GM21619 (cell line): Measurements from ENCODE around the gene FNIP2.
"Not testable (repeated sequence)": the region's sequence is repeated elsewhere in the genome, so short reads cannot be mapped to it uniquely, and the experiment has no call there.

Experiments
- ATAC-seq: cut with Tn5 transposase; IDR thresholded peaks from one replicate; pipeline ENCODE4 v1.9.1; 2021; ENCODE audit not compliant: unreplicated experiment

FNIP2 gene

DNA sequence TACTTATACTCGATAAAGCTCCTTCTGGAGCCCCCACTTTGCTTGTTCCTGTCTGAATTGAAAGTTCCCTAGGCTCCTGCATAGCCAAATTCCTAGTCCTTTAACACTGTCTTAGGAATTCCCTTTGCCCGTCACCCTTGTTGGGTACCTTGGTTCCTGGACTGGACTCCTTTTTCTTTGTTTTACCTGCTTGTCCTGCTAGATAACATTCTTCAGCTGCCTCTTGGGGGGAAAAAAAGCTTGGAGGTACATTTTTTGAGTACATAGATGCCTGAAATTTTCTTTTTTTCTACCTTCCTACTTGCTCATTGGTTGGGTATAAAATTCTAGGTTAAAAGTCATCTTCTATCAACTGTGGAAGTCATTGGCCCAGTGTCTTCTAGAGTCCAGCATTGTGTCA is 179.2 kb downstream of the FNIP2 start:
- no peak for ATAC-seq

DNA sequence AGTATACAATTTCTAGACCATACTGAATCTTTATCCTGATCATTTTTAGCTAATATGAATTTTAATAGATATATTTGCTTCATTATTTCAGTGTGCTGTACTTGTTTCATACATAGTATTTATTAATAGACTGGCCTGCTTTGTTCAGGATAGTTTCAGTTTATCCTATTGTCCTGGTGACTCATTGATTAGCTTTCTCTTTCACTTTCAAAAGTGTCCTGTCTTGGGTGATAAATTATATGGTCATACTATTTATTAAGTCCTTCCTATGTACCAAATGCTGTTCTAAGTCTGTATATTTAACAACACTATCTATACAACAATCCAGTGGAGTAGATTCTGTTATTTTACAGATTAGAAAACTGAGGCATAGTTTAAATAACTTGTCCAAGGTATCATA is 180.3 kb downstream of the FNIP2 start:
- ATAC-seq = no peak

DNA sequence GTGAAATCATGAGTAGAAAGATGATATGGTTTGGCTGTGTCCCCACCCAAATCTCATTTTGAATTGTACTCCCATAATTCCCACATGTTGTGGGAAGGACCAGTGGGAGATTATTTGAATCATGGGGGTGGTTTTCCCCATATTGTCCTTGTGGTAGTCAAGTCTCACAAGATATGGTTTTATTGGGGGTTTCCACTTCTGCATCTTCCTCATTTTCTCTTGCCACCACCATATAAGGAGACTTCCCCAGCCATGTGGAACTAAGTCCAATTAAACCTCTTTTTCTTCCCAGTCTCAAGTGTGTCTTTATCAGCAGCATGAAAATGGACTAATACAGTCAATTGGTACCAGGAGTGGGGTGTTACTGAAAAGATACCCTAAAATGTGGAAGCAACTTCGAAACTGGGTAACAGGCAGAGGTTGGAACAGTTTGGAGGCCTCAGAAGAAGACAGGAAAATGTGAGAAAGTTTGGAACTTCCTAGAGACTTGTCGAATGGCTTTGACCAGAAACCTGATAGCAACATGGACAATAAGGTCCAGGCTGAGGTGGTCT is 183.5 kb downstream of the FNIP2 start:
- not testable (repeated sequence) for ATAC-seq

GRCh38 chr4:158956345-158956744 is 187.5 kb downstream of the FNIP2 start:
- not testable (repeated sequence) for ATAC-seq

DNA sequence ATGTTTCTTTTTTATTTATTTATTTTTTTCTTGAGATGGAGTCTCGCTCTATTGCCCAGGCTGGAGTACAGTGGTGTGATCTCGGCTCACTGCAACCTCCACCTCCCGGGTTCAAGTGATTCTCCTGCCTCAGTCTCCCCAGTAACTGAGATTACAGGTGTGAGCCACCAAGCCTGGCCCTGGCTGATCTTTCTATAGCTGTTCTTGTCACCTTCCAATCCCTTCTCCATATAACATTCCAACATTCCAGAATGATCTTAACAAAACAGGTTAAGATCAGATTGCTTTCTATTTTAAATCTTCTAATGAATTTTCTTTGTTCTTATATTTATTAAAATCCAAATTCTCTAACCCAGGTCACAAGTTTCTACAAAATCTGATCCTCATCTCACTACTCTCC is 188.1 kb downstream of the FNIP2 start:
- not testable (repeated sequence) for ATAC-seq
